ENCODE results near the gene ALKBH5.

ALKBH5 gene

DNA sequence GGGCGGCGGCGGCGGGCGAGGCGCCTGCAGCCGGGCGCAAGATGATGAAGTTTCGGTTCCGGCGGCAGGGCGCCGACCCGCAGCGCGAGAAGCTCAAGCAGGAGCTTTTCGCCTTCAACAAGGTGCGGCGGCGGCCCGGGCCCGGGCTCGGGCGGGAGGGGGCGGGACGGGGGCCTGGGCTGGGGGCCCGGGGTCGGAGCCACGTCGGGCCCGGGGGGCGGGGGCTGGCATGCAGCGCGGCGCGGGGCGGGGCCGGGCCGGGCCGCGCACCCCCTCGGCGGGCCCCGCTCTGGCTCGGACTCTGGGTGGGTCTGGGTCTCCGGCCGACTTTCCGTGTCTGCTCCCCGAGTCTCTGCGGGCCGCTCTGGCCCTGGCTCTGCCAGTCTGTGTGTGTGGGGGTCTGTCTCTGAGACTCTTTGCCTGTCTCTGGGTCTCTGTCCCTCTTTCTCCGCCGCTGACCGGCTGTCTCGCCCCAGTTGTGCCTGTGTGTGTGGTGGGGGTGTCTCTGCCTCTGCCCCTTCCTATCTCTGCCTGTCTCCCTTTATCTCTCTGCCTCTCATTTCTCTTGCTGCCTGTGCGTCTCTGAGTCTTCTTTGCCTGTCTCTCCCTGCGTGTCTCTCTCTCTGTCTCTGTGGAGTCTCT, 42.1 kb downstream of the ALKBH5 start:
- no peak for DNase-seq

DNA sequence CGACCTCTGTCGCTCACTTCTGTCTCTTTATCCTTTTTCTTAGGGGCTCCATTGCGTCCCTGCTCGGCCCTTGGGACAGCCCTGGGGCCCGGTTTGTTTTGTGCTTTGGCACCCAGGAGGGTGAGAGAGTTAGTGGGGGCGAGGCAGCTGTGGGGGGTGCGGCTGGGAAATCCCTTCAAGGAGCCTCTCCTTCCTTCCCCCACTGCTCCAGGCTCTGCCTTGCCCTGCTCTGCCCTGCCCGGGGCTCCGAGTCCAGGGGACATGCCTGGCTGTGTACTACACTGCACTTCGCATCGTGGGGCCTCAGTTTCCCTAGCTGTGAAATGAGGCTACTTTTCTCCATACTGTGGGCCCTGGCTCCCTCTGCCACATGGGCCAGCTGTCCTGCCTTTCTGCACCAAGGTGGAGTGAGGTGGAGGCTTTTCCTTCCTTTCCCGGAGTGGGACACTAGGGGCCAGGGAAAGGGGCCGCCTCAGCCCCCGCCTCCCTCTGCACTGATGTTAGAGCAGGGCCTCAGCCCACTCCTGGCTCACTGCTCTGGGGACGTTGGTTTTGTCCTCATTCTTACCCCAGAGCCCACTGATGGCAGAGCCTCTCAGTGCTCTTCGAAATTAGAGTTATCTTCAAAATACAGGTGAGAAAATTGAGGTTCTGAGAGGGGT, 42.8 kb downstream of the ALKBH5 start:
- DNase-seq, result no peak

- no peak for DNase-seq
Measured at GRCh38 chr17:18227635-18228034, 44.0 kb downstream of the ALKBH5 start.

DNA sequence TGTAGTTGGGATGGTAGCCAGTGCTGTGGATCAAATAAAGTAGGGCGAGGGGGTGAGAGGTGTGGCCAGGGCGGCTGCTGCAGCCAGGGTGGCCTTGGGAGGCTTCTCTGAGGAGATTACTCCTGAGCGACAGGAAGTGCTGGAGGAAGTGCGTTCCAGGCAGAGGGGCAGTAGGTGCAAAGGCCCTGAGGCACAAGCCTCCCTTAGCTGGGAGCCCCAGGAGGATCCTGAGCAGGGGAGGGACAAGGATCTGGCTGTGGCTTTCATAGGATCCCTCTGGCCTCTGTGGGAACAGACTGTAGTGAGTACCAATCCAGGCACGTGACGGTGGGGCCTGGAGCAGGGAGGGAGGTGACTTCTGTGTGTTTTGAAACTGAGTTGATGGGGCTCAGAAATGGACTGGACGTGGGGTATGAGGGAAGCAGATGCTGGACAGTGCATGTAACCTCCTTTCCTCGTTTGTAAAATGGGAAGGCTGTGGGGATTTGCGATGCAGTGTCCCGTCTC, 44.6 kb downstream of the ALKBH5 start:
- DNase-seq, result no peak

DNA sequence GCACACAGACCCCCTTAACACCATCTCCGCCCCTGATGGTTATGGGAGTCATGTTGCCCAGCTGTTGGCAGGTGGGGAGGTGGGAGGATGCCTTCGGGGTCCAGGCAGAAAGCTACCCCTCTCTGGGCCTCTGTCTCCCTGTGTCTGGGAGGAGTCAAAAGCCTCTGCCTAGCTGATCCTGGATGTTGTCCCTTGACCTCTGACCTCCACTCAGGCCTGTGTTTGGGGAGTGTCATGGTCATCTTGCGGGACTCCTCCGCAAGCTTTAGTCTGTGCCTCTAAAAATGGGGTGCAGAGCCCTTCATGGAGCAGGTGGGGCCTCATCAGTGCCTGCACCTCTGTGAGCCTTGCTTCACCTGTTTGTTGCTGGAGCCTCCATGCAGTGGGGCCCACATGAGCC, 45.6 kb downstream of the ALKBH5 start:
- no peak for DNase-seq

DNA sequence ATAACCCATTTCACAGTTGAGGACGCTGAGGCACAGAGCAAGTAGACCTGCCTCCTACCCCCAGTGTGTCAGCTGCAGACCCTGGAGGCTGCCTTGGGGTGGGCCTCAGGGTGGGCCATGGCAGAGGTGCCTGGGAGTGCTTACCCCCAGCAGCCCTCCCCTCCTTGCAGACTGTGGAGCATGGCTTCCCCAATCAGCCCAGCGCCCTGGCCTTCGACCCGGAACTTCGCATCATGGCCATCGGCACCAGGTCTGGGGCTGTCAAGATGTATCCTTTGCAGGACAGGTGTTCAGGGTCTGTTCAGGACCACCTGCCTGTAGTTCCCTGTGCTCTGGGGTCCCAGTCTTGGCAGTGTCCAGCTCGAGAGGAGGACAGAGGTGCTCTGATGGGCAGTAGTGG, 46.1 kb downstream of the ALKBH5 start:
- DNase-seq, result no peak

- DNase-seq, result no peak
Measured at GRCh38 chr17:18230288-18231141, 46.9 kb downstream of the ALKBH5 start.

DNA sequence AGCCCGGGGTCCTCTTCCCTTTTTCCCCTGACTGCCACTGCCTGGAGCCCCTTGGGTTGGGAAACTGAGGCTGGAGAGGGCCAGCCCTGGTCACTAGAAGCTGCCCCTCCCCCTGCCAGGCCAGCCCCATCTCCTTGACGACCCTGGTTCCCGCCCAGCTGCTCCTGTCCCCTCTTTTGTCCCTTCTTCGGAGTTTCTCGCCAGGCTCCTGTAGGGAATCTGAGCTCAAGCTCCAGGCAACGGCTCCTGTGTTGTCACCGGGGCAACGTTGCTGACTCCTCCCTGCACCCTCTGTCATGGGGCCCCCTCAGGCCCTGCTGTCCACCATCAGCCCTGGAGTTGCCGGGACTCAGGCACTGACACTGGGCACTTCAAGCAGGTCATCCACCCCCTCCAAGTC, 47.5 kb downstream of the ALKBH5 start:
- DNase-seq, result no peak

- no peak for DNase-seq
Measured at GRCh38 chr17:18233803-18234518, 50.3 kb downstream of the ALKBH5 start.

DNA sequence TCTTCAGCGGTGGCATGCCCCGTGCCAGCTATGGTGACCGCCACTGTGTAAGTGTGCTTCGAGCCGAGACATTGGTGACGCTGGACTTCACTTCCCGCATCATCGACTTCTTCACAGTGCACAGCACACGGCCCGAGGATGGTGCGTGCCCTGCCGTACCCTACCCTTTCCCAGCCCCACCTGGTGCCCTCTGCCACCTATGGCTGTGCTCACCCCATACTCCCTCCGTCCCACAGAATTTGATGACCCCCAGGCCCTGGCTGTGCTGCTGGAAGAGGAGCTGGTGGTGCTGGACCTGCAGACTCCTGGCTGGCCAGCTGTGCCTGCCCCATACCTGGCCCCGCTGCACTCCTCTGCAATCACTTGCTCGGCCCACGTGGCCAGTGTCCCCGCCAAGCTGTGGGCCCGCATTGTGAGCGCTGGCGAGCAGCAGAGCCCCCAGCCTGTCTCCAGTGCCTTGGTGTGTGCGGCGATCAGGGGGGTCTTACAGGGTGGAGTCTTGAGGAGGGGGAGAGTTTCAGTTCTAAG, 51.3 kb downstream of the ALKBH5 start:
- no peak for DNase-seq

- DNase-seq, result no peak
Measured at GRCh38 chr17:18235743-18236256, 52.2 kb downstream of the ALKBH5 start.

DNA sequence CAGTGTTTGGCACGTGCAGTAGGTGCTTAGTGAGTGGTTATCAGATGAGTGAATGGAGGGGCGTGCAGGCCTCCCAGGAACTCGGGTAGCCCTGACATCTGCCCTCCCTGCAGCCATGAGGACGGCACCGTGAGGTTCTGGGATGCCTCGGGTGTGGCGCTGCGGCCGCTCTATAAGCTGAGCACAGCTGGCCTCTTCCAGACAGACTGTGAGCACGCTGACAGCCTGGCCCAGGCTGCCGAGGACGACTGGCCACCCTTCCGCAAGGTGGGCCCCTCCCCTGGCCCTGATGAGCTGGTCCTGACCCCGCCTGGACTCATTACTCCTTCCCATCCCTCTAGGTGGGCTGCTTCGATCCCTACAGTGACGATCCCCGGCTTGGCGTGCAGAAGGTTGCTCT, 52.9 kb downstream of the ALKBH5 start:
- DNase-seq, result no peak

DNA sequence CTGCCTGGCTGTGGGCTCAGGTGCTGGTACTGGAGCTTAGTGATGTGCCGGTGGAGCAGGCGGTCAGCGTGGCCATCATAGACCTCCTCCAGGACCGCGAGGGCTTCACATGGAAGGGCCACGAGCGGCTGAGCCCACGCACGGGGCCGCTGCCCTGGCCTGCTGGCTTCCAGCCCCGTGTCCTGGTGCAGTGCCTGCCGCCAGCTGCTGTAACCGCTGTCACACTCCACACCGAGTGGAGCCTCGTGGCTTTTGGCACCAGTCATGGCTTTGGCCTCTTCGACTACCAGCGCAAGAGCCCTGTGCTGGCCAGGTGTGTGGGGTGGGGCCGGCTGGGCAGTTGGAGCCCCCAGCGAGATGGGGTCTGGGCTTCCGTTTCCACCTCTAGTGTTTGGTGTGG, 53.8 kb downstream of the ALKBH5 start:
- DNase-seq, result no peak

GRCh38 chr17:18238299-18238698, 54.7 kb downstream of the ALKBH5 start:
- DNase-seq, result no peak

- DNase-seq, result no peak
Measured at GRCh38 chr17:18240449-18240848, 56.8 kb downstream of the ALKBH5 start.

DNA sequence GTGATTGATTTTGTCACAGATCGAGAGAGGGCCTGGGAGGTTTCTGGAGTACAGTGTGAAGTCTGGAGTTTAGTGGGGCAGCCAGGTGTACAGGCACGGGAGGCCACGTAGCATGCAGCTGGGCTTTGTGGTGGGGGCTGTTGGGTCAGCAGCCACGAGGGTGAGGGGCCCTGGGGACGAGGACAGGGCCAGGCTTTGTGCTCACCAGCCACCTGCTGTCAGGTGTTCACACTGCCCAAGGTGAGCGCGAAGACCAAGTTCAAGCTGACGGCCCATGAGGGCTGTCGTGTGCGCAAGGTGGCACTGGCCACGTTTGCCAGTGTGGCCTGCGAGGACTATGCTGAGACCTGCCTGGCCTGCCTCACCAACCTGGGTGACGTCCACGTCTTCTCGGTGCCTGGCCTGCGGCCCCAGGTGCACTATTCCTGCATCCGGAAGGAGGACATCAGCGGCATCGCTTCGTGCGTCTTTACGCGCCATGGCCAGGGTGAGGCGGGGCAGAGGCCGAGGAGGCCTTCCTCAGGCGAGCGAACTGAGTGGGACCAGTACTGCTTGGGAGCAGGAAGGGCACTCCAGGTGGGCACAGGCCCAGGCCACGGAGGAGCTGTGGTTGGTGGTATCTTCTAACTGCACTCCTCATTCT, 57.7 kb downstream of the ALKBH5 start:
- DNase-seq, result no peak

DNA sequence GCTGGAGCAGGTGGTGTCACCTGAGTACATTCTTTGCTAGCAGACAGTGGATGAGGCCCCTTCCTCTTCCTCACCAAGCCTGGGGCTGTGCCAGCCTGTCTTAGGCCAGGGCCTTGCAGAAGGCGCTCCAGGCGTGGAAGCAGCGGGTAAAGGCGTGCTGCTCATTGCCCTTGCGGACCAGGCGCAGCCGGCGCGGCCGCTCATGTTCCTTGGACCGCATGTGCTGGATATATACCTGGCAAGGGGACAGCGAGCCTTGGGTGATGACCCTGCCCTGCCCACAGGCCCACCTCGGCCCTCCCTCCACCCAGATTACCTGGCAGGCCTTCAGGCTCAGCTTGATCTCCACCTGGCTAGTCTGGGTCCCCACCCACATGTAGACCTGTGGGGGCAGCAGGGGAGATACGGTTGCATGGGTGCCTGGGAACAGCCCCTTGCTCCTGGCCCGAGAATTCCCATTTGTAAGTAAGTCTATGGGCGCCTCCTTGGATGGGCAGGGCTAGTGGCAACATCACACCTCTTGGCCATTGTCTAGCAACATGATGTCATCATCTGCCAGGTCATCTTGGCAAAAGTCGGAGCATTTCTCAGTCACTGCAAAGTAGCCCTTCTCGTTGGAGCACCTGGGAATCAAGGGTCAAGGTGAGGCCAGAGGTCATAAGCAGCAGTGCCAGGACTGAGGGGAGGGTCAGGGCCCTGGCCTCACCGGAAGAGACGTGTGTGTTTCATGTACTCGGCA, 61.6 kb downstream of the ALKBH5 start:
- DNase-seq, result no peak

GRCh38 chr17:18246109-18246725, 62.6 kb downstream of the ALKBH5 start:
- no peak for DNase-seq

GRCh38 chr17:18246880-18247612, 63.4 kb downstream of the ALKBH5 start:
- peak; percentile 65 to 80 for DNase-seq

GRCh38 chr17:18247613-18248001, 64.0 kb downstream of the ALKBH5 start:
- DNase-seq, result no peak
